ENCODE results near the gene ABCC10.
A peak's percentile ranks its signal among the peaks of the same experiment; 100 is the strongest.

The ABCC10 gene

DNA sequence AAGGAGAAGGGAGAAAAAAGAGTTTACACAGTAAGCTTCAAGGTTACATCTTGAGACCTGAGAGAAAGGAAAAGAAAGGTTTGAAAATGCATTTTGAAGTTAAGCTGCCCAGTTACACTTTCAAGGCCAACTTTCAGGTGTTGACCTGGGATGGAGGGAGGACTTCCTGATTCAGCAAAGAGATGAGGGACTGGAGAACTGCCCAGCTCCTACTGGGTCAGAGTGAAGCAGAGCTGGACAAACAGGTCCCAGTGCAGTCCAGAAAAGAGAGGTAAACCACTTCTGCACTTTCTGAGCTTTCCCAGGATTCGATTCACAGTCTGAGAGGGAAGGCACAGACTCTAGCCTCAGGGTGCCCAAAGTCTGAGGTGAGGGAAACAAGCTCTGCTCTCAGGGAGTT, 44.1 kb downstream of the ABCC10 start:
- no peak for DNase-seq

DNA sequence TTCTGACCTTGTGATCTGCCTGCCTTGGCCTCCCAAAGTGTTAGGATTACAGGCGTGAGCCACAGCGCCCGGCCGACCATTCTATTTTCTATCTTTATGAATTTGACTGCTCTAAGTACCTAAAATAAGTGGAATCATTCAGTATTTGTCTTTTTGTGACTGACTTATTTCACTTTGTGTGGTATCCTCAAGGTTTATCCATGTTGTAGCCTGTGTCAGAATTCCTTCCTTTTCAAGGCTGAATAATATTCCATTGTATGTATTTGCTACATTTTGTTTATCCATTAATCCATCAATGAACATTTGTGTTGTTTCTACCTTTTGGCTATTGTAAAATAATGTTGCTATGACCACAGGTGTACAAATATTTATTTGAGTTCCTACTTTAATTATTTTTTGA, 45.2 kb downstream of the ABCC10 start:
- no peak for DNase-seq

DNA sequence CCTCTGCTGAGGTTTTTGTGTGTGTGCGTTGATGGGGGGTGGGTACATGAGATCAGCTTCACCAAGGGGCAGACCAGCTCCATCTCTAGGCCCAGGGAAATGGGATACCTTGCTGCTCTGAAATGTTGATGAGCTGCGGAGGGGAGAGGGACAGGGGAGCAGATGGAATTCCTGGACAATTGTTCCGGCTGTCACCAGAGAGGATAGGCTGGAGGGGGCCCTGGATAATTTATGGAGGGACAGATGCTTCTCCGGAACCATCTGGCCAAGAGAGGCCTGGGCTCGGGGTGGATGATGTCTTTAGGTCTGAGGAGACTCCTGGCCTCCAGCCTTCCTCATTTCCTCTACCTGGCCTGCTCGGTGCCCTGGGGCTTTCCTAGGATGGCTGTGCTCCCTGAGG, 48.2 kb downstream of the ABCC10 start:
- DNase-seq: no peak

DNA sequence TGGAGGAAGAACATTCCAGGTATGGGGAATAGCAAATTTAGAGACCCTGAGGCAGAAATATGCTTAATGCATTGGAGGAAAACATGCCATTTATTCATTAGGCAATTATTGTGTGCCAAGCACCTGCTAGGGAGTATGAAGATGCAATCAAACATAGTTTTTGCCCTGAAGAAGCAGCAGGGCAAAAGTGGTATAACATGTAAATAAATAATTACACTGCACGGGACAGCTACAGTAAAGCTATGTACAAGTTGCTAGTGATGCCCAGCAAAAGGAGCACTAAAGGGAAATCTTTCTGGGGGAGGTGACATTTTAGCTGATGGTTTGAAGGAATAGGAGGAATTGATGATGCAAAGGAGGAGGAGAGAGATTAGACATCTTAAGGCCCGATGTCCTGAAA, 49.4 kb downstream of the ABCC10 start:
- no peak for DNase-seq

DNA sequence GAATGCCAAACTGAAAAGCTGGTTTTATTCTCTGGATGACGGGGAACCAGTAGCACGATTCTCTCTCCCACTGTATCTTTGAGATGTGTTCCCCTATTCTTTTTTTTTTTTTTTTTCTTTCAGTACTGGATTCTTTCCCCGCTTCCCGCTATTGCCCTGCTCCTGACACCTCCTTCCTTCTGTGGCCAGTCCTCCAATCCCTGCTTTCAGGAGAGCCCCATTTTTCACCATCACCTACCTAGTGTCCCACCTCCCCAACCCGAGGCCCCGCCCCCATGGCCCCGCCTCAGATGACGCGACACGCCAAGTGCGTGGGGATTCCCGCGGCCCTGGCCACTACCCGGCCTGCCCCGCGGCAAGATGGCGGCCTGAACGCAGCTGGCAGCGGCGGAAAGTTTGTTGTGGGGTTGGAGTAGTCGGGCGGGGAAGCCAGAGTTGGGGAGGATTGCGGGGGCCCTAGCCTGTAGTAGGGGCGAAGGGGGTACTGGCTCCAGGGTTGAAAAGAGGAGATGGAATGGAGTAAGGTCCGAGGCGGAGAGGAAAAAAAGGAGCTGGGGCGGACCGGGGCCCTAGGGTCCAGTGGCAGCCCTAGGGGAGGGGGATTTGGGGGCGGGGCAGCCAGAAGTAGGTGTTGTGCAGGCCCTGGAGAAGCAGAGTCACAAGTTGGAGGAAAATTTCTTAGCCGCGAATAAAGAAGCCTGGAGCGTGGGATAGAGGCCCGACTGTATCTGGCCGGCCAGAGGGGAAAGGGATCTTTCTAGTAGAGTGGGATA, 50.1 kb downstream of the ABCC10 start, which contains the start of gene TJAP1:
TJAP1 (plus strand) TSS at position 336 of the 773 bp plus-strand sequence. CDS start 21,432 bp downstream, outside the sequence.
- peak; percentile 99 for DNase-seq

GRCh38 chr6:43478008-43478372, 50.6 kb downstream of the ABCC10 start:
- no peak for DNase-seq

GRCh38 chr6:43481075-43481474, 53.7 kb downstream of the ABCC10 start:
- no peak for DNase-seq

DNA sequence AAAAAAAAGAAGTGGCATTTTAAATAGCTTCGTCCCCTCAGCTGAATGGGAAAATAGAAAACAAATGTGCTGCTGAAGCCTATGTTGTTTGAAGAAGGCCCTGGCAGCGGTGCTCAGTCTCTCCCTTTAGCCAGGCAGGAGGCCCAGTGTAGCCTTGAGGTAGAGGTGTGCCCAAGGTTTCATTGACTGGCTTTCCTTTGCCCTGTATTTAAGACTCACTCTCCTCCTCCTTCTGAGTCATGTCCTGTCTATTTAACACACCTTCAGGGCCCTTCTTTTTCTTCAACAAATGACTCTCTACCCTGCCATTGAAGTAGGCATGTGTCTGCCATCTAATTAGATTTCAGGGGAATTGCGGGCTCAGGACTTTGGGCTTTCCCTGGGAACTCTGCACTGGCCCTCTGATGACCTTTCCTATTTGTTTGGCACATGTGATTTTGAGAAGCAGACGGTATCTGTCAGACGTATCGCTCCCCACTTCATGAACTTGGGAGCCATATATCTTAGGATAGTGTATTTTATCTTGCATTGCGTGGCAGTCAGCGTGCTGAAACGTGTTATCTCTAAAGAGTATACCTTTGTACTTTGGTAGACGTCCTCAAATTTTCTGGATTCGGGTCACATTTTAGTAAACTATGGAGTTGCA, 54.4 kb downstream of the ABCC10 start:
- DNase-seq: no peak

DNA sequence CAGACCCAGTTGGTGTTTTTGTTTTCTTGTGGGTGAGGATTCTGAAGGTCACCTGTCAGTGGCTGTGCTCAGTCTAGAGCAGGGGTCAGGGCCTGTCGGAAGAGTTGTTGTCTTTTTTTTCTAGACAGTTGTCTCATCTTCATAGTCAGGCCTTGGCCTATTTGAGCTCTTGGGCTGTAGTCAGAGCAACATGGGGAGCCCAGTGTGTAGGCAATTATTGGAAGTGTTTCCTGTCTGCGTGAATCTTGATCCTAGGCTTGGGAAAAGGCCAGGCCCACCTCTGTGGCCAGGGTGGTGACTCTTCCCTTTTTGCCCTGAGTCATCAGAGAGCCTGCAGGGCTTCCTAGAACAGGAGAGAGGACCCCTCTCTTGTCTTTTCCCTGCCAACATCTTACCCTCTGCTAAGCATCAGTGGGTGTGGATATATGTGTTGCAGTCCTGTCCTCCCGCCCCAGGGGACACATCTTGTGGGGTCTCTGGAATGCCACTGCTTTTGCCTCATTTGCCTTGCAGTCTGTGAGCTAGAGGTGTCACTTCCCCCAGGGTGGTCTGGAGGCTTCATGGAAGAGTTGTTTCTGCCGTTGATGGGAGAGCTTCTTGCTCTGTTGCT, 61.4 kb downstream of the ABCC10 start:
- DNase-seq: no peak

DNA sequence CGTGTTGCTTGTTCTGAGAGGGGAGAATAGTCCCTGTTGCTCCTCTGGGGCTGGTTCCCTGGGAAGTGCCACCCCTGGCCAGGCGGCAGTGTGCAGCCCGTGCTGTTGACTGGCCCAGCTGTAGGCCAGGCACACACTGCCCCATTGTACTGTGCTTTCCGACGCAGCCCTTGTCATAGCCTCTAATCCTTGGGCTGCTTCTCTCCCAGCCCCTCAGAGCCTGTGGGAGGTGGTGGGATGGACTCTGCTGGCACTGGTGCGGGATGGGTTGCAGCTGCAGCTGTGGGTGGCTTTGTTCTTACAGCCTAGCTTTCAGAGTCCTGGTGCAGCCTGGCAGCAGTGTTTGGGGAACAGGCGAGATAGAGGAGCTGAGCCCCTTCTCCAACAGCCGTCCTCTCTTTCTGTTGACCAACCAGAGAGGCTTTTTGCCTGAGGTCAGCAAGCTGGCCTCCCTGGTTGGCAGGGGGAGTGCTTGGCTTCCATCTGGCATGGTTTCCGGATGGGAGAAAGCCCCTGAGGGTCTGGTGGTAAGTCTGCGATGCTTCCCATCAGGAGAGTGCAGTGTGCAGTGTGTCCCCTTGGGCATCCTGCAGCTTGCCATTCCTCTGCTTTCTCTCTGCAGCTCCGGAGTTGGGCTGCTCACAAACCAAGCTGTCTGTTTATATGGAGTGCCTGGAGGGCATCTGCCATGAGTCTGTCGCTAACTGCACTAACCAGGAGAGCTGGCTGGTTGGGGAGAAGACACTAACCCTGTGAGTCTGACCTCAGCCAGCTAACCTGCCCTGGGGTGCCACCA, 62.1 kb downstream of the ABCC10 start:
- DNase-seq: no peak

DNA sequence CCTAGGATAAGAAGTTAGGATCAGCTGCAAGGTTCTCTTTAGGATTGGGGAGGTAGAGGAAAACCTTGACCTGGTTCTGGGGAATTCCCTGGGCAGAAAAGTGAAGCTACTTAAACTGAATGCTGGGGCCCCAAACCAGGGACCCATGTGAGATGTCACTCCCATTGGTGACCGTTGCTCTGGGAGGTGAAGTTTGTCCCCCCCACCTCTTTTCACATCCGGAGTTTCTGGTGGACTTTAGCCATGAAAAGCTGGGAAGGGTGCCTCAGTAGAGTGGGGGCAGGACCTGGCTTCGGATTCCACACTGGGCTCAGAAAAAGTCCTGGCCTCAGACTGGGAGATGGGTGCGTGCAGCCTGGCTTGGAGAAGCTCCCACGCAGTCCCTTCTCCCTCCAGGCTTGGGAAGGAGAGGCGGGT, 63.2 kb downstream of the ABCC10 start:
- DNase-seq: no peak

DNA sequence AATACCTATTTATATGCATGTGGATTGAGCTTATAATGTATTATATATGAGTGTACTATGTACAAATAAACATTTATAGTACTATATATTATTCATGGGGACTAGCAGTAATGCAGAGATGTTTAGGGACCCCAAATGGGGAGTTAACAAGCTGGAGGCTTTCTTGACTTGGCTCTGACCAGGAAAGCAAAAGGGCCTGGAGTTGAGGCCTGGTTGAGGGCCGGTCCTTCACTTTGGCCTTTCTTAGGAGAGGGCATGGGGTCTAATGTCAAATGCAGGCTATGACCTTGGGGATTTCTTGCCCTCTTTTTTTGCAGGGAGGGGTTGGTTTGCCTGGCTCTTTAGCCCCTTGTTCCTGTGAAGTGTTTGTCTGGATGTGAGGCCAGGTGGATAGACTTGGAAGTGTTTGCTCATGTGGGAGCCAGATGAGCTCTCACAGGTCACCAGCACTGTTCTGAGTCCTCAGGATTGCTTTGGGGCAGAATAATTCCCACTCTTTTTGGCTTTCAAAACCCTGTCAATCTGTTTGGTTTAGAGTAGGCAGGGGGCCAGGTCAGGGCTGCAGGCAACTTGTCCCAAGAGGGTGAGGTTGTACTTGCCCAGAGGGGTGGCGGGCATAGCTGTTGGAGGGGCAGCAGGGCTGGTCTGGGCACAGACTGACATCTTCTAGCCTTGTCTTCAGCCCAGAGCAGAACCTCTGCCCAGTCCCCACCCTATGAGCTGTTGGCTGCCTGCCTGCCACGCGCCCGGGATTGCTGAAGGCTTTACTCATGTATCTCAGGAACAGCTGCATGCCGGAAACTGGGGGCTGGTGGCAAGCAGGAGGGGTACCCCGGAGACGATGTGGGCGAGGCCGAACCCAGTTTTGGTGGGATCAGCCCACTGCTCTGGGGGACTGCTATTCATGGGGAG, 64.7 kb downstream of the ABCC10 start:
- no peak for DNase-seq

GRCh38 chr6:43492673-43493072, 65.3 kb downstream of the ABCC10 start:
- no peak for DNase-seq

GRCh38 chr6:43493230-43493629, 65.9 kb downstream of the ABCC10 start:
- DNase-seq: no peak

GRCh38 chr6:43493833-43494232, 66.5 kb downstream of the ABCC10 start:
- no peak for DNase-seq

GRCh38 chr6:43494321-43494720, 67.0 kb downstream of the ABCC10 start:
- DNase-seq: no peak

DNA sequence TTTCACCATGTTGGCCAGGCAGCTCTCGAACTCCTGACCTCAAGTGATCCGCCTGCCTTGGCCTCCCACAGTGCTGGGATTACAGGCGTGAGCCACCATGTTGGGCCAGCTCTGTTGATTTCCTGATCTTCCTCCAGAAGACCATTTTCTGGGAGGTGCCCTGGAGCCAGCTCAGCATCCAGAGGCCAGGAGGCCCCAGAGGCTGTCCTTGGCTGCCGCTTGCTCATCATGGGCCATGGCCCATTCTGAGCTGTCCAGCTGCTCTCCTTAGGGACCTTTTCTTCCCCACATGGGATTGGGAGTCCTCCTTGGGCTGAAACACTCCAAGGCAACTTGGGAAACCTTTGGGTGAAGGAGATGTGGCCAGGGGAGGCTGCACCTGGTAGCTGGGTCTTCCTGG, 67.4 kb downstream of the ABCC10 start:
- DNase-seq: no peak

GRCh38 chr6:43495409-43495941, 68.1 kb downstream of the ABCC10 start:
- DNase-seq: no peak

GRCh38 chr6:43496370-43497128, 69.2 kb downstream of the ABCC10 start:
- DNase-seq: no peak

GRCh38 chr6:43497129-43497396, 69.7 kb downstream of the ABCC10 start:
- no peak for DNase-seq

DNA sequence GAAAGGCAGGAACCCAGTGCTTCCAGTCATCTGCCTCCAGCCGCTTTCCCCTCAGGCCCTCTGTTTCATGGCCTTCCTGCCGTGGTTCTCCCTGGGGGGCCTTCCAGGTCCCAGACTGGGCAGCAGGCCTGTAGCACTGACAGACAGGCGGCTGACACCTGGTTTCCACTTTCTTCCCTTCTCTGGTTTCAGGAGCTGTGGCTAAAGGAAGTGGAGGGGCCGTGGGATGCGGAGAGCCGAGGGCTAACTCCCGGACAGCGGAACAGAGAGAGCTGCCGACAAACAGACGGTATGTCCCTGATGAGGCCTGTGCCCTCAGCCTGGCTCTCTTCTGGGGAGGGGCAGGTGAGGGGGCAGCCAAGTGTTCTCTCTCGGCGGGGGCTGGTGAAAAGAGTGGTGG, 70.3 kb downstream of the ABCC10 start:
- no peak for DNase-seq
